Keratinocyte (primary cell): ENCODE measurements around the gene STK33.

Source experiments
- EZH2 ChIP-seq: IDR thresholded peaks from one replicate; pipeline ENCODE4 v1.6.1; 2012; ENCODE audit warnings: inconsistent platforms, mild to moderate bottlenecking, low read length, moderate library complexity
- TF ChIP-seq, protein P1 (sequence below), 3 experiments: IDR thresholded peaks in 1 of 3; conservative IDR thresholded peaks in 1 of 3; optimal IDR thresholded peaks in 1 of 3; 2 replicates in 2 of 3; 3 replicates in 1 of 3; pipeline versions ENCODE3 to v1.5.1; 2011; ENCODE audit warnings: low read length in 3 of 3, mild to moderate bottlenecking in 3 of 3, moderate library complexity in 2 of 3, control low read depth in 1 of 3, inconsistent platforms in 1 of 3; ENCODE audit not compliant: insufficient read depth in 2 of 3; ENCODE audit errors: extremely low read depth in 1 of 3

DNA sequence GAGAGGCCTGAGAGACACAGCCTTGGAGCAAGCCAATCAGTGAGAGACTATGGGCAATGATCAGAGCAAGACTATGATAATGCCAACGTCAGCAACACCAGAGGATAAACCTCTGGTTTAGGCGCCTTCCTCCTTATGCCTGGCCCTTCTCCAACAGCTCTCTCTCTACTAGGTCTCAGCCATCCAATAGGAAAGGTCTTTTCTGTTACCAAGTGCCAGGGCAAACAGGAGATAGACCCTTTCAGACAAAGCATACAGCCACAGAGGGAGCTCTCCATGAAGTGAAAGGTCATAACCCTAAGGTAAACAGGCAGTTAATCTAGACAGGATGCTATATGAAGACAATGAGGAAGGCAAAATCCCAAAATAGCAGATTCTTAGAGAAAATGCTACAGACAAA, 9.5 kb downstream of the STK33 start:
- no peak for TF ChIP-seq EZH2
- TF ChIP-seq, protein P1, sequence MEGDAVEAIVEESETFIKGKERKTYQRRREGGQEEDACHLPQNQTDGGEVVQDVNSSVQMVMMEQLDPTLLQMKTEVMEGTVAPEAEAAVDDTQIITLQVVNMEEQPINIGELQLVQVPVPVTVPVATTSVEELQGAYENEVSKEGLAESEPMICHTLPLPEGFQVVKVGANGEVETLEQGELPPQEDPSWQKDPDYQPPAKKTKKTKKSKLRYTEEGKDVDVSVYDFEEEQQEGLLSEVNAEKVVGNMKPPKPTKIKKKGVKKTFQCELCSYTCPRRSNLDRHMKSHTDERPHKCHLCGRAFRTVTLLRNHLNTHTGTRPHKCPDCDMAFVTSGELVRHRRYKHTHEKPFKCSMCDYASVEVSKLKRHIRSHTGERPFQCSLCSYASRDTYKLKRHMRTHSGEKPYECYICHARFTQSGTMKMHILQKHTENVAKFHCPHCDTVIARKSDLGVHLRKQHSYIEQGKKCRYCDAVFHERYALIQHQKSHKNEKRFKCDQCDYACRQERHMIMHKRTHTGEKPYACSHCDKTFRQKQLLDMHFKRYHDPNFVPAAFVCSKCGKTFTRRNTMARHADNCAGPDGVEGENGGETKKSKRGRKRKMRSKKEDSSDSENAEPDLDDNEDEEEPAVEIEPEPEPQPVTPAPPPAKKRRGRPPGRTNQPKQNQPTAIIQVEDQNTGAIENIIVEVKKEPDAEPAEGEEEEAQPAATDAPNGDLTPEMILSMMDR (optimal IDR thresholded peaks at IDR 0.05 in 1 of 3, IDR thresholded peaks at IDR 0.05 in 1 of 3, conservative IDR thresholded peaks at IDR 0.05 in 1 of 3; ENCODE audit: extremely low read depth in 1 of 3, insufficient read depth in 2 of 3, low read length in 3 of 3): no peak
